ENCODE results near the gene NFS1.

GRCh38 chr20:35743693-35744491, 44.7 kb upstream of the NFS1 start:
- TF ChIP-seq POLR2A (IDR thresholded peaks at IDR 0.05), result no peak
- no peak for TF ChIP-seq CTCF (IDR thresholded peaks at IDR 0.05)
- no peak for TF ChIP-seq POLR2AphosphoS5 (IDR thresholded peaks at IDR 0.05)

Data from prostate gland (tissue), 2 donors.